GM13977 (cell line): Measurements from ENCODE around the gene PCDH9.

Source experiments
- DNase-seq: peaks from one replicate; pipeline ENCODE4 v3.0.0; 2012; ENCODE audit warnings: low spot score
- in situ Hi-C: fragments of 300-500 bp; cut with MboI; formaldehyde crosslinking; loops from one replicate; pipeline ENCODE4 v1.12.0; 2022; ENCODE audit warnings: low sequenced_read_pairs, low pct_unique_long_range_greater_than_20kb, mixed read lengths, inconsistent platforms; ENCODE audit not compliant: unreplicated experiment
- TF ChIP-seq, protein P1 (sequence below): IDR thresholded peaks from 2 replicates; pipeline ENCODE4 v1.5.1; 2012; ENCODE audit warnings: mild to moderate bottlenecking, control low read depth; ENCODE audit not compliant: insufficient read depth; ENCODE audit errors: extremely low read depth, missing control alignments

PCDH9 gene

DNA sequence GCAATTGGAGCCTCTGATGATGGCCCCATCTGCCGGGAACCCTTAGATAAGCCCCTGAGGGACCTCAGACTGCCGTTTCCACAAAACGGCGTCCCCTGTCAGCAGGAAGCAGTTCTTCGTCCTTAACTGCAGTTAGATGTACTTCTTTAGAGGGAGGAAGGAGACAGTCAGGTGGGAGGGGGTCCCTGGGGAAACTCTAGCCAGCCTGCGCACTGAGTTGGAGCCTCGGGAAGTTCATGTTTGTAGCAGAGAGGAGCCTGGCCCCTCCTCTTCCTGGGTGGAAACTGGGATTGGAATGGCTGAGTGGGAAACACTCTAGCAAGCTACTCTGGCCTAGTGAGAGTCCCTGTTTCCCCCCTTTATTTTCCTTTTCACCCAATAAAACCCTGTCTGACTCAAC, 612.4 kb downstream of the PCDH9 start:
- TF ChIP-seq, protein P1, sequence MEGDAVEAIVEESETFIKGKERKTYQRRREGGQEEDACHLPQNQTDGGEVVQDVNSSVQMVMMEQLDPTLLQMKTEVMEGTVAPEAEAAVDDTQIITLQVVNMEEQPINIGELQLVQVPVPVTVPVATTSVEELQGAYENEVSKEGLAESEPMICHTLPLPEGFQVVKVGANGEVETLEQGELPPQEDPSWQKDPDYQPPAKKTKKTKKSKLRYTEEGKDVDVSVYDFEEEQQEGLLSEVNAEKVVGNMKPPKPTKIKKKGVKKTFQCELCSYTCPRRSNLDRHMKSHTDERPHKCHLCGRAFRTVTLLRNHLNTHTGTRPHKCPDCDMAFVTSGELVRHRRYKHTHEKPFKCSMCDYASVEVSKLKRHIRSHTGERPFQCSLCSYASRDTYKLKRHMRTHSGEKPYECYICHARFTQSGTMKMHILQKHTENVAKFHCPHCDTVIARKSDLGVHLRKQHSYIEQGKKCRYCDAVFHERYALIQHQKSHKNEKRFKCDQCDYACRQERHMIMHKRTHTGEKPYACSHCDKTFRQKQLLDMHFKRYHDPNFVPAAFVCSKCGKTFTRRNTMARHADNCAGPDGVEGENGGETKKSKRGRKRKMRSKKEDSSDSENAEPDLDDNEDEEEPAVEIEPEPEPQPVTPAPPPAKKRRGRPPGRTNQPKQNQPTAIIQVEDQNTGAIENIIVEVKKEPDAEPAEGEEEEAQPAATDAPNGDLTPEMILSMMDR: no peak
- in situ Hi-C loops: no loop called here
- no peak for DNase-seq

DNA sequence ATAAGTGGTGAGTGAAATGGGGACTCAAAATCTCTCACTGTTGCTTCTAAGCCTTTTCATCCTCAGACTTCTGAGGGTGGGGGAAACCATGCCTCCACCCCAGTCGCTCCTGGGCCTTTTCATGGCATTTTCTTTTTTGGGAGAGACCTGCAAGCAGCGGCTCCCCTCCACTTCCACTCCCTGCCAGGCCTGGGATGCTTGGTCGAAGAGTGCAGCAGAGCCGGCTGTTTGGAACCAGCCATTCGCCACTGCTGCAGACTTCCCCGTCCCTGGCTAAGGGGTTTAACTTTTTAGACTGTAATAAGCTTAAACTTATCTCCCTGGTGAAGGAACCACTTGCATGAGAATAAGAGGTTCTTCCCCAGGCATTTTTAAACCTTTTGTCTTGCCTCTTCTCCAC, 617.2 kb downstream of the PCDH9 start:
- in situ Hi-C loops: no loop called here
- TF ChIP-seq, protein P1: no peak
- no peak for DNase-seq

DNA sequence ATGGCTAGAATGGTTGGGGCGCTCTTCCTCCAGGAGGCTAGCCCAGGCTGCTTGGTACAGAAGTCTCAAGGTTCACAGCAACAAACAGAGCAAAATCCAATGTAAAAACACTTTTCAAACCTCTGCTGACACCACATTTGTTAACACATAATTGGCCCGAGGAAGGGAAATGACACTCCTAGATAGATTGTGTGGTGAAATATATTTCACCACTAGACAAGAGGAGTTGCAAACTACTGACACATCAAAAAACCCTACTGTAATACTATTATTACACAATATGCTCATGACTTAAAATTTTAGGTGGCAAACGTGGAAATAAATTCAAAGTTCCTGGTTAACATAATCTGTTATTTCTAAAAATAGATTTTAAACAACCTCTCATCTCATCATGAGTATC, 643.6 kb downstream of the PCDH9 start:
- TF ChIP-seq, protein P1: no peak
- no peak for DNase-seq
- in situ Hi-C loops: no loop called here

DNA sequence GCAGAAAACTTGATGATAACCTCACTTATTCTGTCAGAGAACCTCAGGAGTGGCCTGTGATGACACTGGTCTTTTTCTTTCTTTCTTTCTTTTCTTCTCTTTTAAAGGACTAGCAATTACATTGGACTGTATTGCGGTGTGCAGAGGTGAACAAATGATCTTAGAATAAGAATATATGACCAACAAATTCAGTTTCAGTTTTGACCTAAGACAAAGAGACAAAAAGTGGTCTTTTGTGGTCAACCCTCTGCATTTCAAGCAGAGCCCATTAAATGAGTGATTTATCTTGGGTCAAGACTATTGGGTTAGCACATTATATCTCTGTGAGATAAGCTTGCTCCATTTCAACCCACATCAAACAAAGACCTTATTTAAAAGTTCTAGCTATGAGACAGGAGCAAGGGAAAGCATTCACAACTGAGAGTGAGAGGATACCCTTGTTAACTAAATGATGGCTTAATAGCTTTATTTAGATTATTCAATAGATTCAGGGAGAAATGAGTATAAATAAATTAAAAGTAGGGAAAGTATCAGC, 644.4 kb downstream of the PCDH9 start:
- in situ Hi-C loops: no loop called here
- TF ChIP-seq, protein P1: no peak
- DNase-seq: no peak

DNA sequence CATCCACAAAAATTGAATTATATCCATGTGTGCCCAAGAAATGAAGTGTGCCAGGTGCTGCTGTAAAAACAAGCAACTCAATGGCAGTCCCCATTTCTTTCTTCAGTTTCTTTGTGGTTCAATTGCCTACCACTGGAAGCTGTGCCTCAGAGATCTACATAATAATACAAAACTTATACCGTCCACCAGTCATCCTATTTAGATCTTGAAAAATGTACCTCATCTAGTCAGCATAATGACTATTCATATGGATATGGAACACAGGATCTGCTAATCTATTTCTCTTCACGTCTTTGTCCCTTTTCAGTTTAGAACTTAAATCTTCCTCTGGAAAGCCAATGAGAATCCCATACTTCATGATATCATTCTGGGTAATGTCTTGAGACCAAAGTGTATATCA, 648.5 kb downstream of the PCDH9 start:
- TF ChIP-seq, protein P1: no peak
- DNase-seq: no peak
- in situ Hi-C loops: no loop called here

DNA sequence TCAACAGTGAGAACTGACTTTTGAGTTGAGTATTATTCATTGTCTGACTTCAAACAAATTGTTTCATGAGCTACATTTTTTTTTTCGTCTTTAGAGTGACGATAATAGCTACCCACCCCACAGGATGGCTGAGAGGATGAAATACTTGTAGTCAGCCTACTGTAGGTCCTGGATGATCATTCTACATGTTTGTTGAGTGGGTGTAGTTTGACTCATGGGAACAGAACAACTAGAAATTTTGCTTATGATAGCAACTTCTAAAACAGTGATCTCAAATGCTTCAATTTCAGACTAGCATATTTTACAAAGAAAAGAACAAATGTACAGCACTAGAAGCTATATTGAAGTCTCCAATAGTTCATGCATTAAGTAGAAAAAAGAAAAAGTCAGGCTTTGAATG, 651.8 kb downstream of the PCDH9 start:
- TF ChIP-seq, protein P1: no peak
- no peak for DNase-seq
- in situ Hi-C loops: no loop called here

DNA sequence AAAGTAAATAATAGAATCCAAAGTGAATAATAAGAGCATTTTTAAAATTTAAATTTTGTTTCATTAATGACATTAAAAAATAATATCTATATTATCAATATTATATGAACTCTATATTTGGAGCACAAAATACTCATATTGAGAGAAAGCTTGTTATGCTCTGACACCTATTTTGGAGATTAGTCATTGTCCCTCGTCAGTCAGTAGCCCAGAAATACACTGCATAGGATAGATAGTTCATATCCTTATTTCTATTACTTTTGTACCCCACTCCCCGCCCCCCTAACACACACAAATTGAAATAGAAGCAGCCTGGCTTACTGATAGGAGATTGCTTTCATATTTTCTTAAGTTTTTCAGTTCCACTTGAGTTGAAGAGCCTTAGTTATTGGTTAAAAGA, 652.8 kb downstream of the PCDH9 start:
- TF ChIP-seq, protein P1: no peak
- no peak for DNase-seq
- in situ Hi-C loops: no loop called here
